ENCODE results near the gene TACR1. TPM values are rescaled to one million over a fixed set of nuclear protein-coding genes. Genes with fewer than 3 reads are reported as not detected.

The TACR1 gene
- total and polyA plus RNA-seq, 2 experiments from 2014 or later, result 3.5 to 7.3 TPM

DNA sequence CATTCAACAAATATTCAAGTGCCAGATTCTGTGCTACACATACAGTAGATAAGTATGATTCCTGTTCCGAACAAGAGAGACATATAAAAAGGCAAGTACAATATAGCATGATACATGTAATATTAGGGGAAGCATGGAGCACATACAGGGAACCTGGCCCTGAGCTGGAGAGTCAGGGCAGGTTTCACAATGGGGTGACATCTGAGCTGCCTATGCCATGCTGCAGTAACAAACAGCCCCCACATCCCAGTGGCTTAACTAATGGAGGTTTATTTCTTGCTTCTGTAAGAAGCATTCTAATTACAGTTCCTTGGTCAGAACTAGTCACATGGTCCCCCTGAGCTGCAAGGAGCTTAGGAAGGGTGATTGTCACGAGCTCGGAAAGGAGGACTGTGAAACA is 27.3 kb upstream of the TACR1 start:
- ATAC-seq, result no peak
- peaks cover 5% of the 10 kb centered on the region; the same call in 2 of the 3 replicates for H3K36me3 Mint-ChIP-seq (ENCODE audit: low read depth)
- peaks cover 4% of the 10 kb centered on the region for H3K9me2 ChIP-seq (ENCODE audit: insufficient read depth)
- H3K9me3 Mint-ChIP-seq, result peaks cover 5% of the 10 kb centered on the region; the same call in 2 of the 3 replicates
- H3K4me2 ChIP-seq, result no peak overlapping the region
- H3K4me1 Mint-ChIP-seq, result peaks cover 6% of the 10 kb centered on the region
- H3K4me3 ChIP-seq, result no peak overlapping the region
- no peaks in the 10 kb centered on the region for H4K20me1 ChIP-seq (replicated peaks; ENCODE audit: insufficient read depth)
- no peaks in the 10 kb centered on the region for H3K36me3 ChIP-seq (ENCODE audit: insufficient read depth)
- no peak overlapping the region for H3K27ac Mint-ChIP-seq
- peaks cover 15% of the 10 kb centered on the region; the same call in 1 of the 2 replicates for H3K4me1 ChIP-seq (ENCODE audit: insufficient read depth)
- H3K79me2 ChIP-seq (replicated peaks; ENCODE audit: insufficient read depth), result no peaks in the 10 kb centered on the region
- DNase-seq (ENCODE audit: low spot score), result no peak
- no peaks in the 10 kb centered on the region for H3K27me3 Mint-ChIP-seq (ENCODE audit: insufficient read depth, low read depth, poor library complexity)
- H3K4me3 Mint-ChIP-seq, result no peak overlapping the region
- H3F3A ChIP-seq (replicated peaks; ENCODE audit: low read depth), result no peaks in the 10 kb centered on the region
- H3K27me3 ChIP-seq (ENCODE audit: insufficient read depth), result no peaks in the 10 kb centered on the region
- H2AFZ ChIP-seq, result no peak overlapping the region
- no peak overlapping the region for H3K27ac ChIP-seq (ENCODE audit: low read depth)
- TF ChIP-seq ZNF114 (CRISPR knock-in tag; IDR thresholded peaks at IDR 0.05), result no peak
- TF ChIP-seq EZH2phosphoT487 (IDR thresholded peaks at IDR 0.05; ENCODE audit: unreplicated experiment), result no peak
- TF ChIP-seq, protein P1, sequence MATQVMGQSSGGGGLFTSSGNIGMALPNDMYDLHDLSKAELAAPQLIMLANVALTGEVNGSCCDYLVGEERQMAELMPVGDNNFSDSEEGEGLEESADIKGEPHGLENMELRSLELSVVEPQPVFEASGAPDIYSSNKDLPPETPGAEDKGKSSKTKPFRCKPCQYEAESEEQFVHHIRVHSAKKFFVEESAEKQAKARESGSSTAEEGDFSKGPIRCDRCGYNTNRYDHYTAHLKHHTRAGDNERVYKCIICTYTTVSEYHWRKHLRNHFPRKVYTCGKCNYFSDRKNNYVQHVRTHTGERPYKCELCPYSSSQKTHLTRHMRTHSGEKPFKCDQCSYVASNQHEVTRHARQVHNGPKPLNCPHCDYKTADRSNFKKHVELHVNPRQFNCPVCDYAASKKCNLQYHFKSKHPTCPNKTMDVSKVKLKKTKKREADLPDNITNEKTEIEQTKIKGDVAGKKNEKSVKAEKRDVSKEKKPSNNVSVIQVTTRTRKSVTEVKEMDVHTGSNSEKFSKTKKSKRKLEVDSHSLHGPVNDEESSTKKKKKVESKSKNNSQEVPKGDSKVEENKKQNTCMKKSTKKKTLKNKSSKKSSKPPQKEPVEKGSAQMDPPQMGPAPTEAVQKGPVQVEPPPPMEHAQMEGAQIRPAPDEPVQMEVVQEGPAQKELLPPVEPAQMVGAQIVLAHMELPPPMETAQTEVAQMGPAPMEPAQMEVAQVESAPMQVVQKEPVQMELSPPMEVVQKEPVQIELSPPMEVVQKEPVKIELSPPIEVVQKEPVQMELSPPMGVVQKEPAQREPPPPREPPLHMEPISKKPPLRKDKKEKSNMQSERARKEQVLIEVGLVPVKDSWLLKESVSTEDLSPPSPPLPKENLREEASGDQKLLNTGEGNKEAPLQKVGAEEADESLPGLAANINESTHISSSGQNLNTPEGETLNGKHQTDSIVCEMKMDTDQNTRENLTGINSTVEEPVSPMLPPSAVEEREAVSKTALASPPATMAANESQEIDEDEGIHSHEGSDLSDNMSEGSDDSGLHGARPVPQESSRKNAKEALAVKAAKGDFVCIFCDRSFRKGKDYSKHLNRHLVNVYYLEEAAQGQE (IDR thresholded peaks at IDR 0.05; ENCODE audit: unreplicated experiment), result no peak

DNA sequence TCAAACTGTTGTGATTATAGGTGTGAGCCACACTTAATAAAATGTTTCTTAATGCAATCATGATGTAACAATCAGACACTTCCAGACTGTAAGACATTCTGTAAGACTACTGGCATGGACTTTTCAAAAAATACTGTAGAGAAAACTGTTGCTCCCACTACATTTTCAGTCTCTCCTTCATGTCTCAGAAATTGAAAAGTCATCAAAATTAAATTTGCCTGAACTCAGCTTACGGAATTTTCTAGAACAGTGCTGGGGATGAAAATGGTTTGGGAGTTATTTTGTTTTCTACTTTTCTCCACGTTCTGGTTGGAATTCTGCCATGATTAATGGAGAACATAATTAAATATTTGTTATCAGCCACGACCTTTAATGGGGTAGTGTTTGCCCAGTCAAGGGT is 26.8 kb upstream of the TACR1 start:
- Mint-ChIP-seq H3K27ac (no peak overlapping the region), H3K27me3 (ENCODE audit: insufficient read depth, low read depth, poor library complexity) (no peaks in the 10 kb centered on the region), H3K4me1 (peaks cover 6% of the 10 kb centered on the region), H3K36me3 (ENCODE audit: low read depth) (peaks cover 5% of the 10 kb centered on the region; the same call in 2 of the 3 replicates), H3K4me3 (no peak overlapping the region), H3K9me3 (peaks cover 9% of the 10 kb centered on the region; the same call in 2 of the 3 replicates)
- H3K79me2 ChIP-seq (replicated peaks; ENCODE audit: insufficient read depth), result no peaks in the 10 kb centered on the region
- peaks cover 6% of the 10 kb centered on the region for H3K9me2 ChIP-seq (ENCODE audit: insufficient read depth)
- H3K36me3 ChIP-seq (ENCODE audit: insufficient read depth), result no peaks in the 10 kb centered on the region
- no peak overlapping the region for H2AFZ ChIP-seq
- no peak for DNase-seq (ENCODE audit: low spot score)
- no peak overlapping the region for H3K27ac ChIP-seq (ENCODE audit: low read depth)
- no peak for ATAC-seq
- no peak overlapping the region for H3K4me3 ChIP-seq
- H4K20me1 ChIP-seq (replicated peaks; ENCODE audit: insufficient read depth), result no peaks in the 10 kb centered on the region
- H3F3A ChIP-seq (replicated peaks; ENCODE audit: low read depth), result no peaks in the 10 kb centered on the region
- H3K4me1 ChIP-seq (ENCODE audit: insufficient read depth), result peaks cover 19% of the 10 kb centered on the region
- H3K27me3 ChIP-seq (ENCODE audit: insufficient read depth), result no peaks in the 10 kb centered on the region
- no peak overlapping the region for H3K4me2 ChIP-seq
- TF ChIP-seq, protein P1 (IDR thresholded peaks at IDR 0.05; ENCODE audit: unreplicated experiment), result no peak
- TF ChIP-seq EZH2 (IDR thresholded peaks at IDR 0.05; ENCODE audit: low read depth, unreplicated experiment), result no peak
- no peak for TF ChIP-seq JUNB (IDR thresholded peaks at IDR 0.05; ENCODE audit: unreplicated experiment)
- no peak for TF ChIP-seq CREB1 (CRISPR knock-in tag; IDR thresholded peaks at IDR 0.05; ENCODE audit: low read depth)
- no peak for TF ChIP-seq ZNF331 (CRISPR knock-in tag; IDR thresholded peaks at IDR 0.05; ENCODE audit: low read depth)
- no peak for TF ChIP-seq NANOG (IDR thresholded peaks at IDR 0.05; ENCODE audit: borderline replicate concordance)
- TF ChIP-seq, protein P2, sequence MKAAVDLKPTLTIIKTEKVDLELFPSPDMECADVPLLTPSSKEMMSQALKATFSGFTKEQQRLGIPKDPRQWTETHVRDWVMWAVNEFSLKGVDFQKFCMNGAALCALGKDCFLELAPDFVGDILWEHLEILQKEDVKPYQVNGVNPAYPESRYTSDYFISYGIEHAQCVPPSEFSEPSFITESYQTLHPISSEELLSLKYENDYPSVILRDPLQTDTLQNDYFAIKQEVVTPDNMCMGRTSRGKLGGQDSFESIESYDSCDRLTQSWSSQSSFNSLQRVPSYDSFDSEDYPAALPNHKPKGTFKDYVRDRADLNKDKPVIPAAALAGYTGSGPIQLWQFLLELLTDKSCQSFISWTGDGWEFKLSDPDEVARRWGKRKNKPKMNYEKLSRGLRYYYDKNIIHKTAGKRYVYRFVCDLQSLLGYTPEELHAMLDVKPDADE (IDR thresholded peaks at IDR 0.05), result no peak
- TF ChIP-seq, protein P3, sequence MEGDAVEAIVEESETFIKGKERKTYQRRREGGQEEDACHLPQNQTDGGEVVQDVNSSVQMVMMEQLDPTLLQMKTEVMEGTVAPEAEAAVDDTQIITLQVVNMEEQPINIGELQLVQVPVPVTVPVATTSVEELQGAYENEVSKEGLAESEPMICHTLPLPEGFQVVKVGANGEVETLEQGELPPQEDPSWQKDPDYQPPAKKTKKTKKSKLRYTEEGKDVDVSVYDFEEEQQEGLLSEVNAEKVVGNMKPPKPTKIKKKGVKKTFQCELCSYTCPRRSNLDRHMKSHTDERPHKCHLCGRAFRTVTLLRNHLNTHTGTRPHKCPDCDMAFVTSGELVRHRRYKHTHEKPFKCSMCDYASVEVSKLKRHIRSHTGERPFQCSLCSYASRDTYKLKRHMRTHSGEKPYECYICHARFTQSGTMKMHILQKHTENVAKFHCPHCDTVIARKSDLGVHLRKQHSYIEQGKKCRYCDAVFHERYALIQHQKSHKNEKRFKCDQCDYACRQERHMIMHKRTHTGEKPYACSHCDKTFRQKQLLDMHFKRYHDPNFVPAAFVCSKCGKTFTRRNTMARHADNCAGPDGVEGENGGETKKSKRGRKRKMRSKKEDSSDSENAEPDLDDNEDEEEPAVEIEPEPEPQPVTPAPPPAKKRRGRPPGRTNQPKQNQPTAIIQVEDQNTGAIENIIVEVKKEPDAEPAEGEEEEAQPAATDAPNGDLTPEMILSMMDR (conservative IDR thresholded peaks at IDR 0.05; ENCODE audit: low read depth in 2 of 2), result no peak
- no peak for TF ChIP-seq ZNF114 (CRISPR knock-in tag; IDR thresholded peaks at IDR 0.05)
- TF ChIP-seq POLR2AphosphoS5 (IDR thresholded peaks at IDR 0.05; ENCODE audit: low read depth), result no peak

All from GM23338 (cell line).